ENCODE data around the gene TIMMDC1.
"Not testable (repeated sequence)": the region's sequence is repeated elsewhere in the genome, so short reads cannot be mapped to it uniquely, and the experiment has no call there.

TIMMDC1 gene

GRCh38 chr3:119557192-119557876 lies 59.0 kb downstream of the TIMMDC1 start:
- no peak for DNase-seq

GRCh38 chr3:119557877-119558269 lies 59.5 kb downstream of the TIMMDC1 start:
- no peak for DNase-seq

GRCh38 chr3:119558626-119559317 lies 60.4 kb downstream of the TIMMDC1 start:
- no peak for DNase-seq

- peak in 2 of 14 donors; percentile 5 to 18 for DNase-seq
These were observed 61.2 kb downstream of the TIMMDC1 start, which contains the start of gene CD80 for GRCh38 chr3:119559441-119559963. TSS of gene CD80 (minus strand) at chr3:119559614. CDS start at chr3:119557728, 1,886 bp downstream.

- no peak for DNase-seq
These were observed 61.8 kb downstream of the TIMMDC1 start for GRCh38 chr3:119560160-119560559.

- DNase-seq, result no peak
These were observed 64.1 kb downstream of the TIMMDC1 start for GRCh38 chr3:119562307-119562961.

GRCh38 chr3:119563334-119563733 lies 65.0 kb downstream of the TIMMDC1 start:
- not testable (repeated sequence) for DNase-seq

GRCh38 chr3:119569156-119569555 lies 70.8 kb downstream of the TIMMDC1 start:
- no peak for DNase-seq

- DNase-seq, result no peak
These were observed 71.9 kb downstream of the TIMMDC1 start for GRCh38 chr3:119570229-119570628.

- DNase-seq, result no peak
These were observed 72.9 kb downstream of the TIMMDC1 start for GRCh38 chr3:119571230-119571629.

GRCh38 chr3:119571688-119572087 lies 73.3 kb downstream of the TIMMDC1 start:
- DNase-seq, result no peak

Data from C1 segment of cervical spinal cord (tissue), 14 donors.